DND-41 (cell line): ENCODE measurements around the gene GIPC1.
A peak's percentile ranks its signal among the peaks of the same experiment; 100 is the strongest.

Source experiments
- ATAC-seq: fragments of 200-7000 bp; cut with Tn5 transposase; 3 replicates; pipeline ENCODE4 v1.9.1; 2021; ENCODE audit warnings: low read depth; ENCODE audit not compliant: insufficient read depth
- DNase-seq: peaks from one replicate; pipeline ENCODE4 v3.0.0-alpha.2; 2020
- H2AFZ ChIP-seq: 2 replicates; pipeline ENCODE4 v1.6.0; 2012; ENCODE audit warnings: low read depth, low read length
- H3K27ac ChIP-seq: 2 replicates; pipeline ENCODE4 v1.5.1; 2012; ENCODE audit warnings: low read length, inconsistent platforms
- H3K27me3 ChIP-seq: fragments of 200-600 bp; sonication (generic); 2 replicates; pipeline ENCODE4 v1.6.0; 2012; ENCODE audit warnings: low read length, mild to moderate bottlenecking, inconsistent platforms; ENCODE audit not compliant: insufficient read depth, poor library complexity
- H3K36me3 ChIP-seq: 2 replicates; pipeline ENCODE4 v1.5.1; 2012; ENCODE audit warnings: low read length, inconsistent platforms; ENCODE audit not compliant: insufficient read depth
- H3K4me1 ChIP-seq: 2 replicates; pipeline ENCODE4 v1.5.1; 2012; ENCODE audit warnings: mild to moderate bottlenecking, low read length; ENCODE audit not compliant: insufficient read depth
- H3K4me2 ChIP-seq: 2 replicates; pipeline ENCODE4 v1.6.0; 2012; ENCODE audit warnings: mild to moderate bottlenecking, moderate library complexity, low read length, inconsistent platforms; ENCODE audit not compliant: insufficient read depth
- H3K4me3 ChIP-seq, 2 experiments: fragments of 200-600 bp in 1 of 2; shearing (Covaris generic) in 1 of 2; 2 replicates each; pipeline ENCODE4 v1.5.1; 2012 to 2016; ENCODE audit warnings: inconsistent platforms in 2 of 2, low read length in 2 of 2, mild to moderate bottlenecking in 2 of 2, low read depth in 1 of 2, moderate library complexity in 1 of 2
- H3K79me2 ChIP-seq: 2 replicates; pipeline ENCODE4 v1.6.0; 2012; ENCODE audit warnings: low read length, inconsistent platforms; ENCODE audit not compliant: insufficient read depth
- H3K9ac ChIP-seq: 2 replicates; pipeline ENCODE4 v1.6.0; 2012; ENCODE audit warnings: low read depth, mild to moderate bottlenecking, inconsistent platforms, low read length, moderate library complexity
- H3K9me3 ChIP-seq: 2 replicates; pipeline ENCODE4 v1.5.1; 2012; ENCODE audit warnings: low read length, moderate library complexity, mild to moderate bottlenecking, inconsistent platforms; ENCODE audit not compliant: insufficient read depth, severe bottlenecking
- H4K20me1 ChIP-seq: 2 replicates; pipeline ENCODE4 v1.6.0; 2012; ENCODE audit warnings: low read length; ENCODE audit not compliant: insufficient read depth
- CTCF ChIP-seq: IDR thresholded peaks from 2 replicates; pipeline ENCODE4 v1.5.1; 2012; ENCODE audit warnings: borderline replicate concordance, low read length, moderate library complexity, mild to moderate bottlenecking; ENCODE audit not compliant: poor library complexity, severe bottlenecking; ENCODE audit errors: extremely low read depth
- EZH2 ChIP-seq: IDR thresholded peaks from 3 replicates; pipeline ENCODE4 v1.6.1; 2012; ENCODE audit warnings: borderline replicate concordance, low read depth, mild to moderate bottlenecking, moderate library complexity, low read length, inconsistent platforms; ENCODE audit not compliant: severe bottlenecking

GIPC1 gene

GRCh38 chr19:14437578-14438140 lies 58.3 kb downstream of the GIPC1 start:
- ATAC-seq, result no peak
- H3K79me2 ChIP-seq, result peaks cover 90% of the 10 kb centered on the region

GRCh38 chr19:14435320-14436050 lies 60.4 kb downstream of the GIPC1 start:
- Histone ChIP-seq H3K4me2 (peak overlapping the region; percentile 76; the same call in 1 of the 2 replicates), H3K27me3 (no peaks in the 10 kb centered on the region), H3K27ac (no peak overlapping the region), H3K79me2 (peaks cover 79% of the 10 kb centered on the region), H3K9ac (peak overlapping the region; percentile 88; the same call in 1 of the 2 replicates), H3K36me3 (peaks cover 14% of the 10 kb centered on the region), H4K20me1 (peaks cover 10% of the 10 kb centered on the region), H3K4me1 (peaks cover 52% of the 10 kb centered on the region), H3K4me3 (peak overlapping the region in 1 of 2 experiments; percentile 69; a peak in 1 of 4 replicates), H3K9me3 (no peaks in the 10 kb centered on the region), H2AFZ (no peak overlapping the region)
- no peak for TF ChIP-seq CTCF
- no peak for TF ChIP-seq EZH2
- no peak for ATAC-seq
- DNase-seq, result no peak

More at GRCh38 chr19:14437578-14438140, 58.3 kb downstream of the GIPC1 start:
- Histone ChIP-seq H2AFZ (no peak overlapping the region), H3K27me3 (no peaks in the 10 kb centered on the region), H3K36me3 (peaks cover 32% of the 10 kb centered on the region), H3K27ac (no peak overlapping the region), H3K4me3 (no peak overlapping the region), H3K4me2 (no peak overlapping the region), H3K4me1 (peaks cover 47% of the 10 kb centered on the region), H3K9me3 (no peaks in the 10 kb centered on the region), H3K9ac (no peak overlapping the region), H4K20me1 (peaks cover 15% of the 10 kb centered on the region)
- TF ChIP-seq EZH2 (no peak), CTCF (no peak)
- no peak for DNase-seq

GRCh38 chr19:14434543-14435319 lies 61.2 kb downstream of the GIPC1 start:
- Histone ChIP-seq H3K79me2 (peaks cover 71% of the 10 kb centered on the region), H3K36me3 (peaks cover 14% of the 10 kb centered on the region), H2AFZ (no peak overlapping the region), H3K4me1 (peaks cover 45% of the 10 kb centered on the region), H3K9ac (peak overlapping the region; percentile 88), H4K20me1 (peaks cover 10% of the 10 kb centered on the region), H3K4me2 (peak overlapping the region; percentile 76), H3K9me3 (no peaks in the 10 kb centered on the region), H3K27me3 (no peaks in the 10 kb centered on the region), H3K27ac (peak overlapping the region; percentile 25; the same call in 1 of the 2 replicates), H3K4me3 (peak overlapping the region; percentile 69 to 84; a peak in 3 of 4 replicates)
- DNase-seq (no peak), ATAC-seq (no peak)
- TF ChIP-seq CTCF (no peak), EZH2 (no peak)
